Trophoblast cell (in vitro differentiated cells and primary cell): ENCODE measurements around the gene VSIR.

Experiments
- DNase-seq, 2 donors: peaks; one replicate each; pipeline ENCODE4 v3.0.0-alpha.2; 2016
- H2AFZ ChIP-seq: 2 replicates; pipeline ENCODE4 v1.6.1; 2013; ENCODE audit warnings: low read length, moderate library complexity, mild to moderate bottlenecking; ENCODE audit not compliant: insufficient read depth, poor library complexity
- H2AK5ac ChIP-seq: 2 replicates; pipeline ENCODE4 v1.6.1; 2013; ENCODE audit warnings: mild to moderate bottlenecking, low read length
- H2BK120ac ChIP-seq: 2 replicates; pipeline ENCODE4 v1.6.1; 2013; ENCODE audit warnings: low read length, mild to moderate bottlenecking, moderate library complexity; ENCODE audit not compliant: insufficient read depth, poor library complexity
- H2BK12ac ChIP-seq: 2 replicates; pipeline ENCODE4 v1.6.1; 2013; ENCODE audit warnings: mild to moderate bottlenecking, low read length, moderate library complexity
- H2BK5ac ChIP-seq: 2 replicates; pipeline ENCODE4 v1.6.1; 2013; ENCODE audit warnings: low read length, low read depth, moderate library complexity, mild to moderate bottlenecking; ENCODE audit not compliant: poor library complexity
- H3K14ac ChIP-seq: 2 replicates; pipeline ENCODE4 v1.6.1; 2013; ENCODE audit warnings: mild to moderate bottlenecking, low read length
- H3K18ac ChIP-seq: 2 replicates; pipeline ENCODE4 v1.6.1; 2013; ENCODE audit warnings: mild to moderate bottlenecking, low read length
- H3K23ac ChIP-seq: 2 replicates; pipeline ENCODE4 v1.6.1; 2013; ENCODE audit warnings: low read length
- H3K27ac ChIP-seq: 2 replicates; pipeline ENCODE4 v1.5.1; 2013; ENCODE audit warnings: low read depth, mild to moderate bottlenecking, inconsistent platforms, low read length, moderate library complexity
- H3K27me3 ChIP-seq: 2 replicates; pipeline ENCODE4 v1.6.1; 2013; ENCODE audit warnings: inconsistent platforms, mild to moderate bottlenecking, low read length, moderate library complexity; ENCODE audit not compliant: insufficient read depth
- H3K36me3 ChIP-seq, 2 experiments: 1 replicate in 1 of 2; 2 replicates in 1 of 2; pipeline ENCODE4 v1.6.1; 2013; ENCODE audit warnings: low read length in 2 of 2, mild to moderate bottlenecking in 2 of 2, moderate library complexity in 1 of 2; ENCODE audit not compliant: insufficient read depth in 2 of 2, control insufficient read depth in 1 of 2
- H3K4ac ChIP-seq: 2 replicates; pipeline ENCODE4 v1.6.1; 2013; ENCODE audit warnings: low read depth, mild to moderate bottlenecking, low read length, moderate library complexity
- H3K4me1 ChIP-seq, 2 experiments: 1 replicate in 1 of 2; 2 replicates in 1 of 2; pipeline ENCODE4 v1.6.1; 2013; ENCODE audit warnings: low read length in 2 of 2, mild to moderate bottlenecking in 2 of 2, moderate library complexity in 1 of 2; ENCODE audit not compliant: insufficient read depth in 2 of 2, control insufficient read depth in 1 of 2
- H3K4me2 ChIP-seq: 2 replicates; pipeline ENCODE4 v1.6.1; 2013; ENCODE audit warnings: inconsistent platforms, mild to moderate bottlenecking, low read length, moderate library complexity
- H3K4me3 ChIP-seq: 2 replicates; pipeline ENCODE4 v1.5.1; 2013; ENCODE audit warnings: mild to moderate bottlenecking, low read depth, low read length, inconsistent platforms
- H3K79me1 ChIP-seq: one replicate; pipeline ENCODE4 v1.6.1; 2013; ENCODE audit warnings: low read length
- H3K79me2 ChIP-seq: 2 replicates; pipeline ENCODE4 v1.6.1; 2013; ENCODE audit warnings: low read length, mild to moderate bottlenecking; ENCODE audit not compliant: control insufficient read depth, insufficient read depth, poor library complexity
- H3K9ac ChIP-seq: 2 replicates; pipeline ENCODE4 v1.6.1; 2013; ENCODE audit warnings: mild to moderate bottlenecking, low read length
- H3K9me3 ChIP-seq: 2 replicates; pipeline ENCODE4 v1.6.1; 2013; ENCODE audit warnings: low read depth, mild to moderate bottlenecking, control low read depth, inconsistent platforms, low read length; ENCODE audit not compliant: insufficient read depth
- H4K12ac ChIP-seq: 2 replicates; pipeline ENCODE4 v1.6.1; 2013; ENCODE audit warnings: low read depth, mild to moderate bottlenecking, low read length, moderate library complexity
- H4K8ac ChIP-seq: 2 replicates; pipeline ENCODE4 v1.6.1; 2013; ENCODE audit warnings: low read depth, mild to moderate bottlenecking, low read length, moderate library complexity
- H4K91ac ChIP-seq: one replicate; pipeline ENCODE4 v1.6.1; 2013; ENCODE audit warnings: low read depth, mild to moderate bottlenecking, low read length, moderate library complexity
- WGBS: extraction: QIAGEN DNeasy Blood & Tissue Kit; methylation state at CpG from one replicate; pipeline ENCODE4 v1.1.7; 2013; ENCODE audit warnings: missing lambda C conversion rate; ENCODE audit not compliant: insufficient read length, insufficient coverage; ENCODE audit errors: extremely low coverage; 5-methylcytosine and 5-hydroxymethylcytosine counted together

Gene VSIR

GRCh38 chr10:71761105-71761511, 12.2 kb downstream of the VSIR start:
- Histone ChIP-seq H4K91ac (no peak overlapping the region), H3K79me2 (peaks cover 2% of the 10 kb centered on the region), H2BK5ac (no peak overlapping the region), H3K4me3 (peak overlapping the region; percentile 29), H2BK120ac (no peak overlapping the region), H3K23ac (no peak overlapping the region), H3K9me3 (peaks cover 3% of the 10 kb centered on the region), H2AK5ac (no peak overlapping the region), H3K27me3 (no peaks in the 10 kb centered on the region), H3K27ac (no peak overlapping the region), H3K79me1 (peaks cover 7% of the 10 kb centered on the region), H3K36me3 (no peaks in the 10 kb centered on the region), H3K14ac (no peak overlapping the region), H3K4me1 (peaks cover 12 to 17% of the 10 kb centered on the region in 2 experiments), H2AFZ (no peak overlapping the region), H3K4ac (no peak overlapping the region), H3K18ac (no peak overlapping the region), H3K4me2 (no peak overlapping the region), H4K8ac (no peak overlapping the region), H2BK12ac (no peak overlapping the region), H4K12ac (no peak overlapping the region), H3K9ac (no peak overlapping the region)
- WGBS, result no CpG with 5 or more reads among the region's 3 CpGs
- DNase-seq, result no peak

- no peak for DNase-seq
- no peak overlapping the region for H3K27ac ChIP-seq
- no peaks in the 10 kb centered on the region for H3K27me3 ChIP-seq
- H3K9ac ChIP-seq, result no peak overlapping the region
- H3K79me2 ChIP-seq, result no peaks in the 10 kb centered on the region
- no CpG with 5 or more reads among the region's 11 CpGs for WGBS
- no peaks in the 10 kb centered on the region for H3K36me3 ChIP-seq
- peaks cover 0 to 8% of the 10 kb centered on the region in 2 experiments for H3K4me1 ChIP-seq
- no peak overlapping the region for H3K23ac ChIP-seq
- no peak overlapping the region for H3K4me2 ChIP-seq
- peaks cover 5% of the 10 kb centered on the region for H3K9me3 ChIP-seq
- H2BK120ac ChIP-seq, result no peak overlapping the region
- H2BK12ac ChIP-seq, result no peak overlapping the region
- no peak overlapping the region for H3K4me3 ChIP-seq
- no peak overlapping the region for H2BK5ac ChIP-seq
- no peak overlapping the region for H4K91ac ChIP-seq
- peaks cover 2% of the 10 kb centered on the region for H3K79me1 ChIP-seq
- H2AK5ac ChIP-seq, result no peak overlapping the region
- no peak overlapping the region for H3K4ac ChIP-seq
- H2AFZ ChIP-seq, result no peak overlapping the region
- H3K14ac ChIP-seq, result no peak overlapping the region
- no peak overlapping the region for H4K12ac ChIP-seq
- H3K18ac ChIP-seq, result no peak overlapping the region
- no peak overlapping the region for H4K8ac ChIP-seq
These were observed 15.9 kb downstream of the VSIR start for GRCh38 chr10:71757399-71757922.

- no peak overlapping the region for H2BK5ac ChIP-seq
- no peak overlapping the region for H3K9ac ChIP-seq
- H3K4me1 ChIP-seq, result peaks cover 0 to 3% of the 10 kb centered on the region in 2 experiments
- H3K79me2 ChIP-seq, result no peaks in the 10 kb centered on the region
- no peaks in the 10 kb centered on the region for H3K36me3 ChIP-seq
- H4K8ac ChIP-seq, result no peak overlapping the region
- no CpG with 5 or more reads among the region's 12 CpGs for WGBS
- no peak overlapping the region for H3K4me2 ChIP-seq
- no peak overlapping the region for H2BK12ac ChIP-seq
- no peak overlapping the region for H3K4ac ChIP-seq
- peaks cover 5% of the 10 kb centered on the region for H3K9me3 ChIP-seq
- H2AFZ ChIP-seq, result no peak overlapping the region
- no peak overlapping the region for H3K14ac ChIP-seq
- peaks cover 2% of the 10 kb centered on the region for H3K79me1 ChIP-seq
- no peak overlapping the region for H3K23ac ChIP-seq
- peak in 1 of 2 donors; percentile 31 for DNase-seq
- no peak overlapping the region for H3K27ac ChIP-seq
- no peak overlapping the region for H2AK5ac ChIP-seq
- no peak overlapping the region for H4K91ac ChIP-seq
- no peak overlapping the region for H4K12ac ChIP-seq
- no peak overlapping the region for H3K18ac ChIP-seq
- no peak overlapping the region for H3K4me3 ChIP-seq
- H2BK120ac ChIP-seq, result no peak overlapping the region
- H3K27me3 ChIP-seq, result no peaks in the 10 kb centered on the region
These were observed 16.8 kb downstream of the VSIR start for GRCh38 chr10:71756311-71757191.

- H4K91ac ChIP-seq, result no peak overlapping the region
- no peak overlapping the region for H2AK5ac ChIP-seq
- no peaks in the 10 kb centered on the region for H3K79me2 ChIP-seq
- H3K14ac ChIP-seq, result no peak overlapping the region
- no peak overlapping the region for H3K4ac ChIP-seq
- H3K27ac ChIP-seq, result no peak overlapping the region
- H3K23ac ChIP-seq, result no peak overlapping the region
- H3K36me3 ChIP-seq, result no peaks in the 10 kb centered on the region
- H3K4me2 ChIP-seq, result no peak overlapping the region
- peaks cover 2% of the 10 kb centered on the region for H3K9me3 ChIP-seq
- no peaks in the 10 kb centered on the region for H3K27me3 ChIP-seq
- H4K8ac ChIP-seq, result no peak overlapping the region
- H3K79me1 ChIP-seq, result peaks cover 2% of the 10 kb centered on the region
- DNase-seq, result peak; percentile 79 to 81
- WGBS, result no CpG with 5 or more reads among the region's 16 CpGs
- no peak overlapping the region for H3K4me3 ChIP-seq
- no peak overlapping the region for H3K18ac ChIP-seq
- H2BK12ac ChIP-seq, result no peak overlapping the region
- H3K9ac ChIP-seq, result no peak overlapping the region
- H3K4me1 ChIP-seq, result peaks cover 0 to 3% of the 10 kb centered on the region in 2 experiments
- H2BK5ac ChIP-seq, result no peak overlapping the region
- H2BK120ac ChIP-seq, result no peak overlapping the region
- H2AFZ ChIP-seq, result no peak overlapping the region
- H4K12ac ChIP-seq, result no peak overlapping the region
These were observed 18.0 kb downstream of the VSIR start for GRCh38 chr10:71755179-71755879.
